IMR-90 (cell line): ENCODE data around the gene RNF40. TPM values are rescaled to one million over a fixed set of nuclear protein-coding genes. Genes with fewer than 3 reads are reported as not detected.

Source experiments
- ATAC-seq: fragments of 200-7000 bp; cut with Tn5 transposase; 2 replicates; pipeline ENCODE4 v1.9.1; 2020; ENCODE audit warnings: low read depth, mild to moderate bottlenecking, moderate library complexity
- BruUV-seq: library from RNA; stranded (reverse); fragments of 400-500 nt; replicated peaks from 2 replicates; lab custom pipeline; 2021; lab: Mats Ljungman, UMichigan
- CTCF ChIA-PET: fragments of 300-600 bp; formaldehyde crosslinking; extraction: SDS; loops from one replicate; lab custom pipeline; 2021; ENCODE audit warnings: antibody characterized with exemption; lab: Yijun Ruan, JAX
- POLR2A ChIA-PET: fragments of 300-600 bp; sonication (Branson Sonifier 250); formaldehyde crosslinking; loops from one replicate; lab custom pipeline; 2022; ENCODE audit warnings: antibody characterized with exemption; ENCODE audit not compliant: unreplicated experiment; lab: Charles Lee
- DNase-seq: peaks from one replicate; pipeline ENCODE4 v3.0.0; 2013
- H2AFZ ChIP-seq: replicated peaks from 2 replicates; pipeline ENCODE3; 2013; ENCODE audit warnings: low read length, mild to moderate bottlenecking; ENCODE audit not compliant: poor library complexity
- H2AK5ac ChIP-seq: 2 replicates; pipeline ENCODE4 v1.6.1; 2013; ENCODE audit warnings: low read depth, low read length, inconsistent platforms
- H2AK9ac ChIP-seq: replicated peaks from 2 replicates; pipeline ENCODE3; 2013; ENCODE audit warnings: mild to moderate bottlenecking, low read depth, low read length, moderate library complexity; ENCODE audit not compliant: poor library complexity
- H2BK120ac ChIP-seq: 2 replicates; pipeline ENCODE4 v1.6.1; 2013; ENCODE audit warnings: low read depth, low read length, inconsistent platforms
- H2BK15ac ChIP-seq: 3 replicates; pipeline ENCODE4 v1.6.1; 2013; ENCODE audit warnings: low read depth, low read length, inconsistent platforms
- H2BK20ac ChIP-seq: 2 replicates; pipeline ENCODE4 v1.6.1; 2013; ENCODE audit warnings: low read depth, mild to moderate bottlenecking, inconsistent platforms, low read length, moderate library complexity
- H2BK5ac ChIP-seq: 2 replicates; pipeline ENCODE4 v1.6.1; 2013; ENCODE audit warnings: mild to moderate bottlenecking, low read depth, low read length, inconsistent platforms; ENCODE audit not compliant: poor library complexity, severe bottlenecking
- H3K14ac ChIP-seq: replicated peaks from 2 replicates; pipeline ENCODE4 v1.6.1; 2013; ENCODE audit warnings: low read depth, low read length, inconsistent platforms
- H3K18ac ChIP-seq: 2 replicates; pipeline ENCODE4 v1.6.1; 2013; ENCODE audit warnings: low read depth, low read length, control low read depth
- H3K23ac ChIP-seq: 2 replicates; pipeline ENCODE4 v1.6.1; 2013; ENCODE audit warnings: low read depth, low read length, inconsistent platforms
- H3K27ac ChIP-seq: 2 replicates; pipeline ENCODE4 v1.5.1; 2013; ENCODE audit warnings: mild to moderate bottlenecking, control low read depth, low read length; ENCODE audit not compliant: insufficient read depth
- H3K27me3 ChIP-seq: 2 replicates; pipeline ENCODE4 v1.6.1; 2013; ENCODE audit warnings: low read length; ENCODE audit not compliant: control insufficient read depth, insufficient read depth
- H3K36me3 ChIP-seq: 2 replicates; pipeline ENCODE4 v1.6.1; 2013; ENCODE audit warnings: low read length, mixed read lengths; ENCODE audit not compliant: control insufficient read depth, insufficient read depth
- H3K4ac ChIP-seq: 2 replicates; pipeline ENCODE4 v1.6.1; 2013; ENCODE audit warnings: low read depth, low read length, inconsistent platforms
- H3K4me1 ChIP-seq: 2 replicates; pipeline ENCODE4 v1.6.1; 2013; ENCODE audit warnings: low read length, mixed read lengths; ENCODE audit not compliant: control insufficient read depth, insufficient read depth
- H3K4me2 ChIP-seq: 2 replicates; pipeline ENCODE4 v1.6.1; 2013; ENCODE audit warnings: low read depth, mild to moderate bottlenecking, control low read depth, low read length, moderate library complexity
- H3K4me3 ChIP-seq: 2 replicates; pipeline ENCODE4 v1.5.1; 2013; ENCODE audit warnings: low read depth, mild to moderate bottlenecking, control low read depth, low read length, moderate library complexity; ENCODE audit not compliant: insufficient read depth
- H3K56ac ChIP-seq: 2 replicates; pipeline ENCODE4 v1.6.1; 2013; ENCODE audit warnings: low read length, inconsistent platforms; ENCODE audit not compliant: insufficient read depth; ENCODE audit errors: extremely low read depth
- H3K79me1 ChIP-seq, 2 experiments: 2 replicates each; pipeline ENCODE4 v1.6.1; 2013; ENCODE audit warnings: low read length in 2 of 2, inconsistent platforms in 1 of 2, low read depth in 1 of 2
- H3K9ac ChIP-seq: 2 replicates; pipeline ENCODE4 v1.6.1; 2013; ENCODE audit warnings: low read depth, low read length, control low read depth
- H3K9me1 ChIP-seq: 2 replicates; pipeline ENCODE4 v1.6.1; 2013; ENCODE audit warnings: low read length, inconsistent platforms; ENCODE audit not compliant: insufficient read depth
- H3K9me3 ChIP-seq: 2 replicates; pipeline ENCODE4 v1.6.1; 2013; ENCODE audit warnings: low read length; ENCODE audit not compliant: control insufficient read depth, insufficient read depth
- H4K20me1 ChIP-seq: 2 replicates; pipeline ENCODE4 v1.6.1; 2013; ENCODE audit warnings: low read length, inconsistent platforms; ENCODE audit not compliant: insufficient read depth
- H4K5ac ChIP-seq: 2 replicates; pipeline ENCODE4 v1.6.1; 2013; ENCODE audit warnings: mild to moderate bottlenecking, low read depth, low read length, control low read depth
- H4K8ac ChIP-seq, 2 experiments: 2 replicates each; pipeline ENCODE4 v1.6.1; 2013; ENCODE audit warnings: low read depth in 2 of 2, low read length in 2 of 2, control low read depth in 1 of 2, inconsistent platforms in 1 of 2
- H4K91ac ChIP-seq: 2 replicates; pipeline ENCODE4 v1.6.1; 2013; ENCODE audit warnings: low read depth, low read length, inconsistent platforms; ENCODE audit not compliant: insufficient read depth
- BHLHE40 ChIP-seq: fragments of 150-350 bp; IDR thresholded peaks from 2 replicates; pipeline ENCODE4 v1.6.1; 2016; ENCODE audit warnings: mild to moderate bottlenecking, low read depth, low read length
- CEBPB ChIP-seq: IDR thresholded peaks from 2 replicates; pipeline ENCODE4 v1.6.1; 2012; ENCODE audit warnings: low read depth, low read length, improper control_type of control experiment
- CTCF ChIP-seq: conservative IDR thresholded peaks from 2 replicates; pipeline ENCODE4 v1.5.1; 2012; ENCODE audit warnings: mild to moderate bottlenecking, low read depth, low read length, improper control_type of control experiment
- FOS ChIP-seq: fragments of 150-350 bp; IDR thresholded peaks from 2 replicates; pipeline ENCODE4 v1.6.1; 2016; ENCODE audit warnings: low read depth, low read length
- MAFK ChIP-seq: IDR thresholded peaks from 2 replicates; pipeline ENCODE4 v1.6.1; 2012; ENCODE audit warnings: low read depth, low read length, improper control_type of control experiment
- MAZ ChIP-seq: IDR thresholded peaks from 2 replicates; pipeline ENCODE4 v1.6.1; 2012; ENCODE audit warnings: low read depth, mild to moderate bottlenecking, low read length, improper control_type of control experiment, moderate library complexity, borderline replicate concordance
- MXI1 ChIP-seq: IDR thresholded peaks from 2 replicates; pipeline ENCODE4 v1.6.1; 2012; ENCODE audit warnings: low read depth, mild to moderate bottlenecking, low read length, moderate library complexity, borderline replicate concordance
- NFE2L2 ChIP-seq: fragments of 150-350 bp; IDR thresholded peaks from 2 replicates; pipeline ENCODE4 v1.6.1; 2016; ENCODE audit warnings: low read depth, mild to moderate bottlenecking, low read length
- POLR2A ChIP-seq: IDR thresholded peaks from 2 replicates; pipeline ENCODE4 v1.6.1; 2012; ENCODE audit warnings: mild to moderate bottlenecking, low read depth, low read length
- RAD21 ChIP-seq: IDR thresholded peaks from 2 replicates; pipeline ENCODE4 v1.6.1; 2012; ENCODE audit warnings: low read length, improper control_type of control experiment
- RCOR1 ChIP-seq: IDR thresholded peaks from 2 replicates; pipeline ENCODE4 v1.6.1; 2012; ENCODE audit warnings: mild to moderate bottlenecking, low read length, improper control_type of control experiment; ENCODE audit not compliant: insufficient replicate concordance
- RFX5 ChIP-seq: IDR thresholded peaks from 2 replicates; pipeline ENCODE4 v1.8.0; 2012; ENCODE audit warnings: low read depth, mild to moderate bottlenecking, low read length, moderate library complexity
- SMC3 ChIP-seq: fragments of 150-350 bp; IDR thresholded peaks from 2 replicates; pipeline ENCODE4 v1.6.1; 2016; ENCODE audit warnings: low read depth, mild to moderate bottlenecking, antibody characterized with exemption, low read length, moderate library complexity
- WGBS, 2 experiments: methylation state at CpG; one replicate each; pipeline versions ENCODE4 v1.1.5 to v1.1.7; 2013; ENCODE audit warnings: missing lambda C conversion rate in 2 of 2; ENCODE audit not compliant: insufficient read length in 1 of 2; ENCODE audit errors: extremely low coverage in 2 of 2; 5-methylcytosine and 5-hydroxymethylcytosine counted together
- dilution Hi-C: fragments of 300-500 bp; cut with HindIII; formaldehyde crosslinking; loops from one replicate; pipeline ENCODE4 v1.14.3; 2018; ENCODE audit warnings: low sequenced_read_pairs; ENCODE audit not compliant: unreplicated experiment
- in situ Hi-C: fragments of 300-500 bp; cut with MboI; formaldehyde crosslinking; loops from 3 replicates; pipeline ENCODE4 v1.14.3; 2019; ENCODE audit warnings: low sequenced_read_pairs, inconsistent platforms, mixed read lengths
- intact Hi-C: fragments of 100-400 bp; cut with micrococcal nuclease; formaldehyde crosslinking; loops from 2 replicates; pipeline ENCODE4 v1.10.0; 2022
- polyA plus RNA-seq, 3 experiments: library from polyadenylated mRNA; depleted of rRNA; stranded (reverse); fragments of >200 nt; gene quantifications; 2 replicates each; pipeline ENCODE4 v1.2.3, GENCODE V29; 2012; ENCODE audit warnings: low replicate concordance in 1 of 3
- total RNA-seq: library from RNA; depleted of rRNA; stranded (reverse); fragments of >200 nt; gene quantifications from 2 replicates; pipeline ENCODE4 v1.2.3, GENCODE V29; 2012
- TF ChIP-seq, protein P1 (sequence below): fragments of 150-350 bp; IDR thresholded peaks from 2 replicates; pipeline ENCODE4 v1.6.1; 2017; ENCODE audit warnings: mild to moderate bottlenecking, antibody characterized with exemption, low read length, low read depth

Gene RNF40
- total and polyA plus RNA-seq, 2 of the 4 experiments (the other 2 are of a cell fraction): 46.7 to 72.4 TPM

DNA sequence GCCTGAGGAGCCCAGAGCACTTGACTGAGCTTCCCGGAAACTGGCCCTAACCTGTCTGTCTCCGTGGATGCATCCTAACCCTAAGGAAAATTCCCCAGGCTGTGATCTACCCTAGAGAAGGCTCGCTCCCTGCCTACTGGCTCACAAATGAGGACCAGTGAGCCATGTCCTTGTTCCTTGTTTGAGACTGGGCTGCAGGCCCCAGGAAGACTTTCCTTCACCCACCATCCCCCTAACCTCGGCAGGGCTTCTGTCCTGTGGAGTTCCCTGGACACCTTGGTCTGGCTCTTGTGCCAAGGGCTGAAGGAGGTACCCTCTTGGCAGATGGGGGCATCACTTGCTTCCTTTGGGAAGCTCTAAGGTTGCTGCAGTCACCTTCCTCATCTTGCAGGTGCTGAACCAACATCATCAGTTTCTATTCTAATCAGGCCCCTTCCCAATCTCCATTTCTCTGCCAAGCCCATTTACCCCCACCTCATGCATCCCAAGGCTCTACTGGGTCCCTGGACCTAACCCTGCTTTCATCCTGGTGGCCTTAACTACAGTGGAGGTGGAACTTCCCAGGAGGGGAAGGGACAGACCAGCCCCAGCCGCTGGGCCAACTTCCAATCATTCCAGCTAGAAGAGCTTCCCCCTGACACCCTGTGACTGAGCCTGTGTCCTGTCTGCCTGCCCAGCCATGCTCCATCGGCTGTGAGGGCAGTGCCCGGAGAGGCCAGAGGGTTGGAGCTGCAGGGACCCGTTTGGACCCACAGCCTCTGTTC, 12.4 kb downstream of the RNF40 start:
- H2BK20ac ChIP-seq: no peak overlapping the region
- TSS peak; percentile 72 for BruUV-seq
- no peak overlapping the region for H2BK5ac ChIP-seq
- CTCF ChIA-PET: interaction anchor here (1.0 kb wide), 1 partner anchor 33 kb away, joined by 5 read pairs; no protein-coding TSS in a partner anchor
- intact Hi-C loops (loop anchor here (1.0 kb wide), 1 partner anchor 26 kb away; the partner anchor contains the start of gene PHKG2), in situ Hi-C loops (no loop called here), dilution Hi-C loops (no loop called here)
- peaks cover 37% of the 10 kb centered on the region for H3K36me3 ChIP-seq
- H4K8ac ChIP-seq: peak overlapping the region; percentile 91 to 99
- no peak overlapping the region for H4K91ac ChIP-seq
- H2BK120ac ChIP-seq: no peak overlapping the region
- H2BK15ac ChIP-seq: no peak overlapping the region
- no peaks in the 10 kb centered on the region for H3K27me3 ChIP-seq
- peak overlapping the region; percentile 96 for H3K4me2 ChIP-seq
- 0 out of 2 replicates have a peak overlapping the region, but pooled peaks have one; percentile 27 for H3K9ac ChIP-seq
- H2AK9ac ChIP-seq: peak overlapping the region; percentile 75
- WGBS, 2 experiments: 77% methylated on average over 6 of the region's 8 CpGs; no CpG with 5 or more reads in 1 of the 2 experiments
- peaks cover 13% of the 10 kb centered on the region for H3K4me1 ChIP-seq
- H3K9me1 ChIP-seq: peaks cover 32% of the 10 kb centered on the region; the same call in 1 of the 2 replicates
- peak overlapping the region; percentile 68; the same call in 1 of the 2 replicates for H3K4me3 ChIP-seq
- no peak overlapping the region for H3K23ac ChIP-seq
- peak overlapping the region; percentile 85; the same call in 1 of the 2 replicates for H2AK5ac ChIP-seq
- H3K27ac ChIP-seq: no peak overlapping the region; the same call in 1 of the 2 replicates
- no peak overlapping the region for H3K56ac ChIP-seq
- peak overlapping the region; percentile 90 for H3K4ac ChIP-seq
- H4K20me1 ChIP-seq: peaks cover 3% of the 10 kb centered on the region; the same call in 1 of the 2 replicates
- H2AFZ ChIP-seq: peak overlapping the region; percentile 92
- ATAC-seq (peak; percentile 3), DNase-seq (no peak)
- H3K14ac ChIP-seq: 0 out of 2 replicates have a peak overlapping the region, but pooled peaks have one; percentile 16
- no peaks in the 10 kb centered on the region for H3K9me3 ChIP-seq
- peaks cover 16 to 77% of the 10 kb centered on the region in 2 experiments for H3K79me1 ChIP-seq
- no peak overlapping the region for H3K18ac ChIP-seq
- POLR2A ChIA-PET: no interaction called here
- peak overlapping the region; percentile 47 for H4K5ac ChIP-seq
- TF ChIP-seq, protein P1, sequence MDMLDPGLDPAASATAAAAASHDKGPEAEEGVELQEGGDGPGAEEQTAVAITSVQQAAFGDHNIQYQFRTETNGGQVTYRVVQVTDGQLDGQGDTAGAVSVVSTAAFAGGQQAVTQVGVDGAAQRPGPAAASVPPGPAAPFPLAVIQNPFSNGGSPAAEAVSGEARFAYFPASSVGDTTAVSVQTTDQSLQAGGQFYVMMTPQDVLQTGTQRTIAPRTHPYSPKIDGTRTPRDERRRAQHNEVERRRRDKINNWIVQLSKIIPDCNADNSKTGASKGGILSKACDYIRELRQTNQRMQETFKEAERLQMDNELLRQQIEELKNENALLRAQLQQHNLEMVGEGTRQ: no peak
- TF ChIP-seq CEBPB (no peak), FOS (no peak), RFX5 (no peak), MAFK (no peak), POLR2A (no peak), CTCF (no peak), MAZ (no peak), SMC3 (no peak), RCOR1 (no peak), BHLHE40 (no peak), MXI1 (no peak), RAD21 (no peak), NFE2L2 (no peak)
